IPS-15b (cell line): ENCODE data around the gene ILKAP.

Experiments
- H3K27me3 ChIP-seq: one replicate; pipeline ENCODE4 v1.6.1; 2013; ENCODE audit warnings: low read length; ENCODE audit not compliant: control insufficient read depth, insufficient read depth
- H3K36me3 ChIP-seq: one replicate; pipeline ENCODE4 v1.6.1; 2013; ENCODE audit warnings: low read length; ENCODE audit not compliant: control insufficient read depth, insufficient read depth
- H3K4me1 ChIP-seq: one replicate; pipeline ENCODE4 v1.6.1; 2013; ENCODE audit warnings: mild to moderate bottlenecking, low read length; ENCODE audit not compliant: control insufficient read depth, insufficient read depth
- H3K4me3 ChIP-seq: one replicate; pipeline ENCODE4 v1.5.1; 2013; ENCODE audit warnings: low read depth, low read length
- H3K9ac ChIP-seq: one replicate; pipeline ENCODE4 v1.6.1; 2013; ENCODE audit warnings: low read depth, mild to moderate bottlenecking, low read length
- H3K9me3 ChIP-seq: one replicate; pipeline ENCODE4 v1.6.1; 2013; ENCODE audit warnings: mild to moderate bottlenecking, low read length; ENCODE audit not compliant: control insufficient read depth, insufficient read depth

The ILKAP gene

GRCh38 chr2:238231809-238232208 lies 28.3 kb upstream of the ILKAP start:
- no peaks in the 10 kb centered on the region for H3K9me3 ChIP-seq
- H3K4me3 ChIP-seq, result peak overlapping the region; percentile 75
- no peaks in the 10 kb centered on the region for H3K4me1 ChIP-seq
- H3K27me3 ChIP-seq, result peaks cover 44% of the 10 kb centered on the region
- no peak overlapping the region for H3K9ac ChIP-seq
- H3K36me3 ChIP-seq, result no peaks in the 10 kb centered on the region

GRCh38 chr2:238231251-238231793 lies 27.8 kb upstream of the ILKAP start:
- no peaks in the 10 kb centered on the region for H3K9me3 ChIP-seq
- H3K27me3 ChIP-seq, result peaks cover 39% of the 10 kb centered on the region
- H3K4me1 ChIP-seq, result no peaks in the 10 kb centered on the region
- no peak overlapping the region for H3K9ac ChIP-seq
- peak overlapping the region; percentile 75 for H3K4me3 ChIP-seq
- peaks cover under 1% of the 10 kb centered on the region for H3K36me3 ChIP-seq

GRCh38 chr2:238230699-238231098 lies 27.2 kb upstream of the ILKAP start:
- Histone ChIP-seq H3K27me3 (peaks cover 33% of the 10 kb centered on the region), H3K4me3 (peak overlapping the region; percentile 75), H3K9ac (no peak overlapping the region), H3K4me1 (no peaks in the 10 kb centered on the region), H3K9me3 (no peaks in the 10 kb centered on the region), H3K36me3 (peaks cover 5% of the 10 kb centered on the region)

- Histone ChIP-seq H3K9me3 (no peaks in the 10 kb centered on the region), H3K27me3 (peaks cover 25% of the 10 kb centered on the region), H3K4me1 (no peaks in the 10 kb centered on the region), H3K36me3 (peaks cover 5% of the 10 kb centered on the region), H3K9ac (no peak overlapping the region), H3K4me3 (no peak overlapping the region)
Observed at GRCh38 chr2:238228700-238229099, 25.2 kb upstream of the ILKAP start.

GRCh38 chr2:238227587-238228032 lies 24.1 kb upstream of the ILKAP start:
- no peak overlapping the region for H3K4me3 ChIP-seq
- no peak overlapping the region for H3K9ac ChIP-seq
- no peaks in the 10 kb centered on the region for H3K4me1 ChIP-seq
- H3K36me3 ChIP-seq, result peaks cover 5% of the 10 kb centered on the region
- H3K9me3 ChIP-seq, result no peaks in the 10 kb centered on the region
- H3K27me3 ChIP-seq, result peaks cover 25% of the 10 kb centered on the region

GRCh38 chr2:238226698-238227586 lies 23.4 kb upstream of the ILKAP start:
- Histone ChIP-seq H3K36me3 (peaks cover 5% of the 10 kb centered on the region), H3K27me3 (peaks cover 25% of the 10 kb centered on the region), H3K4me3 (no peak overlapping the region), H3K9me3 (no peaks in the 10 kb centered on the region), H3K9ac (no peak overlapping the region), H3K4me1 (no peaks in the 10 kb centered on the region)

- H3K4me3 ChIP-seq, result no peak overlapping the region
- H3K9me3 ChIP-seq, result no peaks in the 10 kb centered on the region
- H3K9ac ChIP-seq, result no peak overlapping the region
- no peaks in the 10 kb centered on the region for H3K4me1 ChIP-seq
- peaks cover 24% of the 10 kb centered on the region for H3K27me3 ChIP-seq
- peaks cover 5% of the 10 kb centered on the region for H3K36me3 ChIP-seq
Observed at GRCh38 chr2:238225911-238226697, 22.6 kb upstream of the ILKAP start.

- Histone ChIP-seq H3K27me3 (peaks cover 14% of the 10 kb centered on the region), H3K4me3 (no peak overlapping the region), H3K36me3 (peaks cover 5% of the 10 kb centered on the region), H3K9me3 (no peaks in the 10 kb centered on the region), H3K9ac (no peak overlapping the region), H3K4me1 (no peaks in the 10 kb centered on the region)
Observed at GRCh38 chr2:238225121-238225520, 21.6 kb upstream of the ILKAP start.

- Histone ChIP-seq H3K9ac (no peak overlapping the region), H3K27me3 (peaks cover 8% of the 10 kb centered on the region), H3K4me1 (no peaks in the 10 kb centered on the region), H3K36me3 (peaks cover 5% of the 10 kb centered on the region), H3K9me3 (no peaks in the 10 kb centered on the region), H3K4me3 (no peak overlapping the region)
Observed at GRCh38 chr2:238224356-238225035, 21.0 kb upstream of the ILKAP start.

- no peak overlapping the region for H3K4me3 ChIP-seq
- no peak overlapping the region for H3K9ac ChIP-seq
- H3K4me1 ChIP-seq, result peaks cover 2% of the 10 kb centered on the region
- no peaks in the 10 kb centered on the region for H3K27me3 ChIP-seq
- peaks cover 2% of the 10 kb centered on the region for H3K36me3 ChIP-seq
- H3K9me3 ChIP-seq, result no peaks in the 10 kb centered on the region
Observed at GRCh38 chr2:238220892-238221521, 17.5 kb upstream of the ILKAP start.
